ENCODE data around the gene VIPR2. TPM values are rescaled to one million over a fixed set of nuclear protein-coding genes. Genes with fewer than 3 reads are reported as not detected.

VIPR2 gene
- total and polyA plus RNA-seq, 2 of the 13 experiments (the other 11 are each of a cell fraction or from before 2014, with no cell fraction given), result not detected

GRCh38 chr7:159051916-159052315 is 92.8 kb downstream of the VIPR2 start (continued):
- TF ChIP-seq ZNF746 (CRISPR knock-in tag; IDR thresholded peaks at IDR 0.05) (no peak), ZNF33B (CRISPR knock-in tag; IDR thresholded peaks at IDR 0.05) (no peak), ZNF44 (CRISPR knock-in tag; IDR thresholded peaks at IDR 0.05) (no peak)

GRCh38 chr7:159050704-159051103 is 94.0 kb downstream of the VIPR2 start:
- WGBS (ENCODE audit: low lambda C conversion rate), result 47% methylated on average over 2 of the region's 2 CpGs
- DNase-seq (ENCODE audit: low spot score) (no peak), FAIRE-seq (no peak), ATAC-seq (no peak)
- Histone ChIP-seq H3K79me2 (ENCODE audit: insufficient read depth, low read length) (no peaks in the 10 kb centered on the region), H4K20me1 (ENCODE audit: insufficient read depth, low read length) (no peaks in the 10 kb centered on the region), H3K9ac (ENCODE audit: insufficient read depth, low read depth, low read length) (no peak overlapping the region), H3K4me2 (ENCODE audit: low read depth, low read length) (no peak overlapping the region), H3K36me3 (replicated peaks in 1 of 2; ENCODE audit: control insufficient read depth in 1 of 2, insufficient read depth in 2 of 2, low read length in 2 of 2) (no peaks in the 10 kb centered on the region), H2AFZ (ENCODE audit: low read length) (no peak overlapping the region), H3K4me3 (replicated peaks in 1 of 3; ENCODE audit: insufficient read depth in 1 of 3, low read depth in 2 of 3, low read length in 3 of 3) (no peak overlapping the region), H3K27me3 (ENCODE audit: control insufficient read depth in 1 of 2, insufficient read depth in 2 of 2, low read length in 2 of 2) (peaks cover 2 to 34% of the 10 kb centered on the region in 2 experiments), H3K9me3 (ENCODE audit: low read length) (no peaks in the 10 kb centered on the region), H3K4me1 (ENCODE audit: insufficient read depth, low read length) (no peaks in the 10 kb centered on the region), H3K27ac (ENCODE audit: extremely low read length, insufficient read depth, low read length) (no peak overlapping the region)
- POLR2A ChIA-PET, result no interaction called here
- intact Hi-C loops (cut with micrococcal nuclease; ENCODE audit: unreplicated experiment) (no loop called here), in situ Hi-C loops (cut with HindIII; ENCODE audit: extremely low pct_ligation_motif_present, low pct_unique_long_range_greater_than_20kb) (no loop called here)
- no TSS peak for BruUV-seq (replicated peaks)
- TF ChIP-seq ZNF354B (CRISPR knock-in tag; IDR thresholded peaks at IDR 0.05), result no peak
- TF ChIP-seq BRF2 (CRISPR knock-in tag; IDR thresholded peaks at IDR 0.05), result no peak
- CTCF ChIA-PET (ENCODE audit: low intra/inter-chr PET ratio, low total read pairs), result no interaction called here

GRCh38 chr7:159049266-159050025 is 95.2 kb downstream of the VIPR2 start:
- ChIA-PET POLR2A (no interaction called here), CTCF (ENCODE audit: low intra/inter-chr PET ratio, low total read pairs) (no interaction called here)
- no peaks in the 10 kb centered on the region for H3K4me1 ChIP-seq (ENCODE audit: insufficient read depth, low read length)
- WGBS (ENCODE audit: low lambda C conversion rate), result 5% methylated on average over 12 of the region's 15 CpGs
- H3K4me3 ChIP-seq (replicated peaks in 1 of 3; ENCODE audit: insufficient read depth in 1 of 3, low read depth in 2 of 3, low read length in 3 of 3), result no peak overlapping the region
- H3K9me3 ChIP-seq (ENCODE audit: low read length), result no peaks in the 10 kb centered on the region
- ATAC-seq, result no peak
- H3K9ac ChIP-seq (ENCODE audit: insufficient read depth, low read depth, low read length), result no peak overlapping the region
- no peaks in the 10 kb centered on the region for H3K36me3 ChIP-seq (replicated peaks in 1 of 2; ENCODE audit: control insufficient read depth in 1 of 2, insufficient read depth in 2 of 2, low read length in 2 of 2)
- no TSS peak for BruUV-seq (replicated peaks)
- H3K79me2 ChIP-seq (ENCODE audit: insufficient read depth, low read length), result no peaks in the 10 kb centered on the region
- no peak for DNase-seq (ENCODE audit: low spot score)
- H3K4me2 ChIP-seq (ENCODE audit: low read depth, low read length), result no peak overlapping the region
- in situ Hi-C loops (cut with HindIII; ENCODE audit: extremely low pct_ligation_motif_present, low pct_unique_long_range_greater_than_20kb) (no loop called here), intact Hi-C loops (cut with micrococcal nuclease; ENCODE audit: unreplicated experiment) (no loop called here)
- H4K20me1 ChIP-seq (ENCODE audit: insufficient read depth, low read length), result no peaks in the 10 kb centered on the region
- peaks cover 2 to 27% of the 10 kb centered on the region in 2 experiments for H3K27me3 ChIP-seq (ENCODE audit: control insufficient read depth in 1 of 2, insufficient read depth in 2 of 2, low read length in 2 of 2)
- no peak for FAIRE-seq
- H3K27ac ChIP-seq (ENCODE audit: extremely low read length, insufficient read depth, low read length), result no peak overlapping the region
- no peak overlapping the region for H2AFZ ChIP-seq (ENCODE audit: low read length)
- TF ChIP-seq POLR2AphosphoS5 (IDR thresholded peaks at IDR 0.05; ENCODE audit: low read depth, low read length) (no peak), YEATS4 (CRISPR knock-in tag; IDR thresholded peaks at IDR 0.05; ENCODE audit: borderline replicate concordance) (no peak), E2F2 (CRISPR knock-in tag; IDR thresholded peaks at IDR 0.05; ENCODE audit: borderline replicate concordance) (no peak), CEBPZ (IDR thresholded peaks at IDR 0.05; ENCODE audit: low read length) (no peak)
